Activated CD8-positive, alpha-beta memory T cell treated with anti-CD3 and anti-CD28 coated beads for 36 hours (primary cell): ENCODE results near the gene PDE4B. TPM values are rescaled to one million over a fixed set of nuclear protein-coding genes. Genes with fewer than 3 reads are reported as not detected.

Source experiments
- CTCF ChIA-PET: fragments of 350-600 bp; sonication (Branson Sonifier 250); formaldehyde crosslinking; loops from one replicate; lab custom pipeline; 2021; ENCODE audit warnings: antibody characterized with exemption; lab: Charles Lee
- POLR2A ChIA-PET: fragments of 350-600 bp; sonication (Branson Sonifier 250); formaldehyde crosslinking; loops from one replicate; lab custom pipeline; 2021; ENCODE audit warnings: antibody characterized with exemption; lab: Charles Lee
- total RNA-seq, 2 experiments: library from RNA; stranded (reverse); gene quantifications; one replicate each; pipeline ENCODE4 v1.2.3, GENCODE V29; 2021

The PDE4B gene
- total RNA-seq, 2 experiments from 2014 or later: 32.2 to 33.8 TPM

- ChIA-PET CTCF (no interaction called here), POLR2A (no interaction called here)
These were observed 503.7 kb downstream of the PDE4B start for GRCh38 chr1:66296370-66296769.

- ChIA-PET POLR2A (no interaction called here), CTCF (no interaction called here)
These were observed 504.3 kb downstream of the PDE4B start for GRCh38 chr1:66296951-66297350.

- ChIA-PET POLR2A (no interaction called here), CTCF (interaction anchor here (1.0 kb wide), 1 partner anchor 76 kb away, joined by 3 read pairs; no protein-coding TSS in a partner anchor)
These were observed 505.8 kb downstream of the PDE4B start for GRCh38 chr1:66298464-66298863.

- POLR2A ChIA-PET: interaction anchor here (0.6 to 1.1 kb wide), 2 partner anchors 17 to 21 kb away, joined by 3 to 4 read pairs; no protein-coding TSS in a partner anchor
These were observed 507.7 kb downstream of the PDE4B start for GRCh38 chr1:66300280-66300971.

GRCh38 chr1:66300972-66301451 is 508.3 kb downstream of the PDE4B start:
- POLR2A ChIA-PET: interaction anchor here (0.6 to 1.1 kb wide), 2 partner anchors 17 to 20 kb away, joined by 3 to 4 read pairs; no protein-coding TSS in a partner anchor
- CTCF ChIA-PET: interaction anchor here (0.6 to 2.2 kb wide), 7 partner anchors 17 to 145 kb away, joined by 3 to 6 read pairs (median 4); no protein-coding TSS in a partner anchor

More at GRCh38 chr1:66300280-66300971, 507.7 kb downstream of the PDE4B start:
- CTCF ChIA-PET: interaction anchor here (0.6 to 2.2 kb wide), 6 partner anchors 24 to 146 kb away, joined by 3 to 6 read pairs (median 4); no protein-coding TSS in a partner anchor

GRCh38 chr1:66302184-66302742 is 509.6 kb downstream of the PDE4B start:
- CTCF ChIA-PET: interaction anchor here (0.6 to 2.2 kb wide), 7 partner anchors 12 to 144 kb away, joined by 3 to 6 read pairs (median 4); no protein-coding TSS in a partner anchor
- POLR2A ChIA-PET: no interaction called here

- POLR2A ChIA-PET: no interaction called here
- CTCF ChIA-PET: interaction anchor here (0.6 to 1.4 kb wide), 3 partner anchors 12 to 124 kb away, joined by 3 to 4 read pairs (median 3); no protein-coding TSS in a partner anchor
These were observed 510.1 kb downstream of the PDE4B start for GRCh38 chr1:66302815-66303214.

- CTCF ChIA-PET: no interaction called here
- POLR2A ChIA-PET: no interaction called here
These were observed 511.0 kb downstream of the PDE4B start for GRCh38 chr1:66303646-66304045.

- ChIA-PET CTCF (no interaction called here), POLR2A (no interaction called here)
These were observed 511.4 kb downstream of the PDE4B start for GRCh38 chr1:66304128-66304527.

GRCh38 chr1:66305927-66306326 is 513.2 kb downstream of the PDE4B start:
- POLR2A ChIA-PET: no interaction called here
- CTCF ChIA-PET: no interaction called here

- CTCF ChIA-PET: interaction anchor here (1.2 to 1.4 kb wide), 2 partner anchors 10 to 14 kb away, joined by 3 read pairs; no protein-coding TSS in a partner anchor
- POLR2A ChIA-PET: no interaction called here
These were observed 516.5 kb downstream of the PDE4B start for GRCh38 chr1:66309006-66309741.

- ChIA-PET CTCF (no interaction called here), POLR2A (no interaction called here)
These were observed 518.4 kb downstream of the PDE4B start for GRCh38 chr1:66311092-66311491.

- CTCF ChIA-PET: interaction anchor here (0.7 kb wide), 1 partner anchor 17 kb away, joined by 3 read pairs; no protein-coding TSS in a partner anchor
These were observed 518.9 kb downstream of the PDE4B start for GRCh38 chr1:66311628-66312027.

GRCh38 chr1:66312271-66312990 is 519.7 kb downstream of the PDE4B start:
- POLR2A ChIA-PET: no interaction called here
- CTCF ChIA-PET: interaction anchor here (0.7 kb wide), 1 partner anchor 16 kb away, joined by 3 read pairs; no protein-coding TSS in a partner anchor

More at GRCh38 chr1:66311628-66312027, 518.9 kb downstream of the PDE4B start:
- POLR2A ChIA-PET: no interaction called here

GRCh38 chr1:66313429-66313828 is 520.7 kb downstream of the PDE4B start:
- CTCF ChIA-PET: interaction anchor here (0.6 kb wide), 1 partner anchor 45 kb away, joined by 3 read pairs; no protein-coding TSS in a partner anchor
- POLR2A ChIA-PET: no interaction called here

- CTCF ChIA-PET: no interaction called here
- POLR2A ChIA-PET: no interaction called here
These were observed 523.0 kb downstream of the PDE4B start for GRCh38 chr1:66315671-66316070.

GRCh38 chr1:66316464-66317247 is 524.0 kb downstream of the PDE4B start:
- ChIA-PET POLR2A (no interaction called here), CTCF (no interaction called here)

- ChIA-PET CTCF (no interaction called here), POLR2A (no interaction called here)
These were observed 524.5 kb downstream of the PDE4B start for GRCh38 chr1:66317248-66317515.
